HL-60 (cell line): ENCODE results near the gene TAPBPL.

Source experiments
- DNase-seq, 2 experiments: peaks; one replicate each; pipeline ENCODE4 v3.0.0-alpha.2; 2010 to 2020; ENCODE audit warnings: low read depth in 1 of 2, low spot score in 1 of 2
- H3K27ac ChIP-seq: fragments of 250-450 bp; sonication (Bioruptor Pico); replicated peaks from 2 replicates; pipeline ENCODE4 v1.5.1; 2020; ENCODE audit warnings: mild to moderate bottlenecking, moderate library complexity
- H3K27me3 ChIP-seq: fragments of 250-450 bp; sonication (Bioruptor Pico); 2 replicates; pipeline ENCODE4 v1.5.1; 2021; ENCODE audit warnings: mild to moderate bottlenecking, moderate library complexity; ENCODE audit not compliant: insufficient read depth, poor library complexity, severe bottlenecking
- H3K4me3 ChIP-seq: replicated peaks from 2 replicates; pipeline ENCODE4 v1.5.1; 2011; ENCODE audit warnings: mild to moderate bottlenecking, control low read depth, low read length; ENCODE audit not compliant: insufficient read depth
- CTCF ChIP-seq: IDR thresholded peaks from one replicate; pipeline ENCODE4 v1.5.1; 2011; ENCODE audit warnings: low read length, control low read depth, inconsistent platforms; ENCODE audit not compliant: insufficient read depth
- GABPA ChIP-seq: IDR thresholded peaks from 2 replicates; pipeline ENCODE4 v1.6.1; 2012; ENCODE audit warnings: low read depth
- POLR2AphosphoS5 ChIP-seq: IDR thresholded peaks from 2 replicates; pipeline ENCODE4 v1.6.1; 2012; ENCODE audit warnings: low read depth
- REST ChIP-seq: IDR thresholded peaks from 2 replicates; pipeline ENCODE4 v1.6.1; 2012; ENCODE audit warnings: low read depth; ENCODE audit not compliant: insufficient replicate concordance
- SPI1 ChIP-seq: IDR thresholded peaks from 2 replicates; pipeline ENCODE4 v1.6.1; 2012; ENCODE audit warnings: low read depth, mild to moderate bottlenecking, borderline replicate concordance

TAPBPL gene

GRCh38 chr12:6500466-6500865 is 48.6 kb downstream of the TAPBPL start:
- DNase-seq: no peak
- H3K4me3 ChIP-seq: no peak overlapping the region

GRCh38 chr12:6507102-6507998 is 55.5 kb downstream of the TAPBPL start:
- no peaks in the 10 kb centered on the region for H3K27me3 ChIP-seq
- H3K4me3 ChIP-seq: no peak overlapping the region
- no peak overlapping the region for H3K27ac ChIP-seq
- TF ChIP-seq POLR2AphosphoS5: no peak
- TF ChIP-seq SPI1: no peak
- no peak for TF ChIP-seq CTCF
- no peak for TF ChIP-seq GABPA
- no peak for TF ChIP-seq REST
- DNase-seq: no peak

More at GRCh38 chr12:6500466-6500865, 48.6 kb downstream of the TAPBPL start:
- TF ChIP-seq CTCF (no peak), SPI1 (no peak), GABPA (no peak), REST (no peak), POLR2AphosphoS5 (no peak)
- H3K27ac ChIP-seq: no peak overlapping the region
- no peaks in the 10 kb centered on the region for H3K27me3 ChIP-seq

- no peak overlapping the region for H3K27ac ChIP-seq
- no peak for TF ChIP-seq CTCF
- TF ChIP-seq SPI1: no peak
- no peak for TF ChIP-seq GABPA
- no peak for TF ChIP-seq POLR2AphosphoS5
- TF ChIP-seq REST: no peak
These were observed 56.2 kb downstream of the TAPBPL start for GRCh38 chr12:6508087-6508486.

More at GRCh38 chr12:6508087-6508486, 56.2 kb downstream of the TAPBPL start:
- no peak overlapping the region for H3K4me3 ChIP-seq
- H3K27me3 ChIP-seq: no peaks in the 10 kb centered on the region
- no peak for DNase-seq
